ENCODE measurements around the gene FOXG1. TPM values are rescaled to one million over a fixed set of nuclear protein-coding genes. Genes with fewer than 3 reads are reported as not detected.

Gene FOXG1
- total RNA-seq (2022; extraction: Qiagen RNA extraction; ENCODE audit: low read depth): 0.08 to 0.15 TPM (median 0.09 TPM) in 5 replicates

GRCh38 chr14:28766469-28766955 lies at the start of gene FOXG1:
TSS of gene FOXG1 (plus strand) at chr14:28766787. CDS start at chr14:28767280, 493 bp downstream.

All from A549 treated with DMSO at 1 μM for 4 hours (cell line).